IMR-90 (cell line): ENCODE measurements around the gene CCDC136.

Experiments used
- CEBPB ChIP-seq: IDR thresholded peaks from 2 replicates; pipeline ENCODE4 v1.6.1; 2012; ENCODE audit warnings: low read depth, low read length, improper control_type of control experiment
- CHD1 ChIP-seq: IDR thresholded peaks from 2 replicates; pipeline ENCODE4 v1.6.1; 2012; ENCODE audit warnings: low read depth, low read length, improper control_type of control experiment
- CTCF ChIP-seq: conservative IDR thresholded peaks from 2 replicates; pipeline ENCODE4 v1.5.1; 2012; ENCODE audit warnings: mild to moderate bottlenecking, low read depth, low read length, improper control_type of control experiment
- ELK1 ChIP-seq: fragments of 150-350 bp; IDR thresholded peaks from 2 replicates; pipeline ENCODE4 v1.6.1; 2016; ENCODE audit warnings: low read depth, mild to moderate bottlenecking, low read length, moderate library complexity, borderline replicate concordance
- FOS ChIP-seq: fragments of 150-350 bp; IDR thresholded peaks from 2 replicates; pipeline ENCODE4 v1.6.1; 2016; ENCODE audit warnings: low read depth, low read length
- MAFK ChIP-seq: IDR thresholded peaks from 2 replicates; pipeline ENCODE4 v1.6.1; 2012; ENCODE audit warnings: low read depth, low read length, improper control_type of control experiment
- MXI1 ChIP-seq: IDR thresholded peaks from 2 replicates; pipeline ENCODE4 v1.6.1; 2012; ENCODE audit warnings: low read depth, mild to moderate bottlenecking, low read length, moderate library complexity, borderline replicate concordance
- POLR2A ChIP-seq: IDR thresholded peaks from 2 replicates; pipeline ENCODE4 v1.6.1; 2012; ENCODE audit warnings: mild to moderate bottlenecking, low read depth, low read length
- RAD21 ChIP-seq: IDR thresholded peaks from 2 replicates; pipeline ENCODE4 v1.6.1; 2012; ENCODE audit warnings: low read length, improper control_type of control experiment
- RFX5 ChIP-seq: IDR thresholded peaks from 2 replicates; pipeline ENCODE4 v1.8.0; 2012; ENCODE audit warnings: low read depth, mild to moderate bottlenecking, low read length, moderate library complexity
- SMC3 ChIP-seq: fragments of 150-350 bp; IDR thresholded peaks from 2 replicates; pipeline ENCODE4 v1.6.1; 2016; ENCODE audit warnings: low read depth, mild to moderate bottlenecking, antibody characterized with exemption, low read length, moderate library complexity
- USF2 ChIP-seq: fragments of 150-350 bp; IDR thresholded peaks from 2 replicates; pipeline ENCODE4 v1.6.1; 2017; ENCODE audit warnings: mild to moderate bottlenecking, antibody characterized with exemption, low read length, low read depth

GRCh38 chr7:128792471-128793180 is 858 bp downstream of the CCDC136 start:
- no peak for TF ChIP-seq CTCF
- TF ChIP-seq POLR2A, result no peak
- TF ChIP-seq MAFK, result no peak
- TF ChIP-seq SMC3, result no peak
- TF ChIP-seq MXI1, result no peak
- no peak for TF ChIP-seq RFX5
- TF ChIP-seq RAD21, result no peak
- no peak for TF ChIP-seq ELK1
- no peak for TF ChIP-seq USF2
- TF ChIP-seq CEBPB, result no peak
- no peak for TF ChIP-seq FOS
- no peak for TF ChIP-seq CHD1
